Aorta (tissue), 5 donors: ENCODE data around the gene MCF2L. TPM values are rescaled to one million over a fixed set of nuclear protein-coding genes. Genes with fewer than 3 reads are reported as not detected.

ENCODE experiments used
- ATAC-seq: fragments of 200-7000 bp; cut with Tn5 transposase; one replicate; pipeline ENCODE4 v1.9.1; 2022; ENCODE audit warnings: moderate library complexity; ENCODE audit not compliant: low FRiP score
- DNase-seq, 2 donors: peaks; one replicate each; pipeline ENCODE4 v3.0.0-alpha.2; 2020
- H3K27ac ChIP-seq, 2 donors: one replicate each; pipeline ENCODE4 v1.5.1; 2013; ENCODE audit warnings: low read length in 2 of 2, mild to moderate bottlenecking in 2 of 2, moderate library complexity in 2 of 2, control low read depth in 1 of 2, inconsistent platforms in 1 of 2, low read depth in 1 of 2
- H3K27me3 ChIP-seq, 2 donors: one replicate each; pipeline ENCODE4 v1.6.1; 2013; ENCODE audit warnings: control low read depth in 1 of 2, low read length in 1 of 2, mild to moderate bottlenecking in 1 of 2, moderate library complexity in 1 of 2; ENCODE audit not compliant: insufficient read depth in 2 of 2, control insufficient read depth in 1 of 2
- H3K36me3 ChIP-seq, 2 donors: one replicate each; pipeline ENCODE4 v1.6.1; 2013; ENCODE audit warnings: control low read depth in 1 of 2, low read length in 1 of 2, mild to moderate bottlenecking in 1 of 2; ENCODE audit not compliant: insufficient read depth in 2 of 2, control insufficient read depth in 1 of 2
- H3K4me1 ChIP-seq, 2 donors: one replicate each; pipeline ENCODE4 v1.6.1; 2013; ENCODE audit warnings: low read length in 2 of 2, control low read depth in 1 of 2, mild to moderate bottlenecking in 1 of 2, moderate library complexity in 1 of 2; ENCODE audit not compliant: insufficient read depth in 2 of 2, control insufficient read depth in 1 of 2
- H3K4me3 ChIP-seq, 2 donors: one replicate each; pipeline ENCODE4 v1.5.1; 2013; ENCODE audit warnings: low read length in 2 of 2, control low read depth in 1 of 2, mild to moderate bottlenecking in 1 of 2
- H3K9me3 ChIP-seq: one replicate; pipeline ENCODE4 v1.6.1; 2013; ENCODE audit warnings: mild to moderate bottlenecking, low read length; ENCODE audit not compliant: control insufficient read depth
- WGBS, 2 donors: extraction: QIAGEN DNeasy Blood & Tissue Kit; methylation state at CpG; one replicate each; pipeline ENCODE4 v1.1.7; 2013; 5-methylcytosine and 5-hydroxymethylcytosine counted together
- intact Hi-C, 2 donors: fragments of 100-400 bp; cut with DNase I; formaldehyde crosslinking; loops; one replicate each; pipeline versions ENCODE4 v1.14.2 to v1.15.0; 2022
- polyA plus RNA-seq, 2 donors: library from polyadenylated mRNA; stranded (reverse); fragments of 200-250 nt; gene quantifications; one replicate each; pipeline ENCODE4 v1.2.3, GENCODE V29; 2013
- total RNA-seq, 2 donors: library from RNA; stranded (reverse); fragmentation: NEBNext Ultra II Directional; extraction: Animal tissue kit (Norgen Biotek cat#: 25700); gene quantifications; one replicate each; pipeline ENCODE4 v1.2.1, GENCODE V29; 2021
- donor health status: healthy with polysubstance abuse.
- donor health status: Bipolar disorder and iron deficiency.
- donor health status: DM: no; HTN: no; CAD: no.
- donor health status: DM: no; HTN: no; CAD: no.
- donor health status: DM: yes; HTN: yes; CAD: no.

MCF2L gene
- total and polyA plus RNA-seq, 4 donors = 3.2 to 73.3 (median 27.6) TPM

DNA sequence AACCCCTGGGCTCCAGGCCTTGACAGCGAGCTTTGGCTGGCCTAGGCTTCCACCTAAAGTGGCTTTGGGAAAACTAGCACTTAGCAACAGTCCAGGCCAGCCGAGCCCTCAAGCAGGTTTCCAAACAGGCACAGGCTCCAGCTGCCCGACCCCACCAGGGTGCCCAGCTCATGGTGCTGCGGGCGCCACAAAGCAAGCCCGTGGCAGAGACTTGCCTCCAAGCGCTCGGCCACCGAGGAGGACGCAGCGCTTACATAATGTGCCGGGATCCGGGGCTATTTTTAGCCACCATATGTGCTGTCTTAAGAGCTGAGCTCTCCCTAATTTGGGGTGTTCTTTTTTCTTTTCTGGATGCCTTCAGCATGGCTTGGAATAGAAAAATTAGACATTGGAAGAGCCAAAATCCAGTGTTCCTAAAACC lies 80.5 kb downstream of the MCF2L start:
- intact Hi-C loops = loop anchor here in 1 of 2 donors (5.0 kb wide), 1 partner anchor 103 kb away; no protein-coding TSS in a partner anchor
- Histone ChIP-seq H3K27ac (no peak overlapping the region), H3K4me1 (no peaks in the 10 kb centered on the region), H3K36me3 (no peaks in the 10 kb centered on the region), H3K9me3 (no peaks in the 10 kb centered on the region), H3K27me3 (no peaks in the 10 kb centered on the region), H3K4me3 (no peak overlapping the region)
- DNase-seq (peak; percentile 49 to 77), ATAC-seq (peak; percentile 54)
- WGBS, 2 donors = 2 to 8% methylated on average over 13 of the region's 13 CpGs

DNA sequence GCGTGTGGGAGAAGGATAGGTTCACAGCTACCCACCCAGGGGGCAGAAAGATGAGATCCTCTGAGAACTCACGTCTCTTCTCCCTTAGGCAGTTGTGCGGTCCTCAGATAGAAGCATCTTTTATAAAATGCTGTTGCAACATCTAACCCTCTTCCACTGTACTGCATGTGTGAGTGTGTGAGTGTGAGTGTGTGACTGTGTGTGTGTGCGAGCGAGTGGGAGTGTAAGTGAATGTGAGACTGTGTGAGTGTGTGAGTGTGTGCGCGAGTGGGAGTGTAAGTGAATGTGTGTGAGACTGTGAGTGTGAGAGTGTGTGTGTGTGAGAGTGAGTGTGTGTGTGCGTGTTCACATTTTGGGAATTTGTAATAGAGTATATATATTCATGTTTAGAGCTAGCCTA lies 81.0 kb downstream of the MCF2L start:
- 13 to 19% methylated on average over 8 of the region's 8 CpGs for WGBS, 2 donors
- Histone ChIP-seq H3K4me3 (no peak overlapping the region), H3K27ac (no peak overlapping the region)

GRCh38 chr13:113050734-113051431 lies 81.9 kb downstream of the MCF2L start:
- H3K4me3 ChIP-seq = no peak overlapping the region
- intact Hi-C loops = no loop called here
- H3K27me3 ChIP-seq = no peaks in the 10 kb centered on the region

More for the DNA sequence above, 81.0 kb downstream of the MCF2L start:
- Histone ChIP-seq H3K36me3 (no peaks in the 10 kb centered on the region), H3K4me1 (no peaks in the 10 kb centered on the region), H3K27me3 (no peaks in the 10 kb centered on the region), H3K9me3 (no peaks in the 10 kb centered on the region)
- intact Hi-C loops = loop anchor here in 1 of 2 donors (5.0 kb wide), 1 partner anchor 102 kb away; no protein-coding TSS in a partner anchor
- no peak for ATAC-seq
- peak in 1 of 2 donors; percentile 22 for DNase-seq

GRCh38 chr13:113051641-113052040 lies 82.6 kb downstream of the MCF2L start:
- Histone ChIP-seq H3K9me3 (no peaks in the 10 kb centered on the region), H3K36me3 (no peaks in the 10 kb centered on the region), H3K4me3 (no peak overlapping the region), H3K4me1 (no peaks in the 10 kb centered on the region), H3K27ac (no peak overlapping the region), H3K27me3 (no peaks in the 10 kb centered on the region)
- WGBS, 2 donors = 92 to 93% methylated on average over 14 of the region's 14 CpGs
- ATAC-seq = no peak
- intact Hi-C loops = no loop called here
- DNase-seq = peak; percentile 13 to 58

More at GRCh38 chr13:113050734-113051431, 81.9 kb downstream of the MCF2L start:
- Histone ChIP-seq H3K36me3 (no peaks in the 10 kb centered on the region), H3K4me1 (no peaks in the 10 kb centered on the region), H3K27ac (no peak overlapping the region), H3K9me3 (no peaks in the 10 kb centered on the region)
- WGBS, 2 donors = 8 to 17% methylated on average over 36 to 47 of the region's 48 CpGs
- peak; percentile 45 to 74 for DNase-seq
- no peak for ATAC-seq

- no peaks in the 10 kb centered on the region for H3K27me3 ChIP-seq
- no peaks in the 10 kb centered on the region for H3K36me3 ChIP-seq
- no peak overlapping the region for H3K27ac ChIP-seq
- H3K9me3 ChIP-seq = no peaks in the 10 kb centered on the region
- H3K4me1 ChIP-seq = no peaks in the 10 kb centered on the region
- no peak overlapping the region for H3K4me3 ChIP-seq
- WGBS, 2 donors = 81 to 84% methylated on average over 16 of the region's 16 CpGs
- ATAC-seq (no peak), DNase-seq (peak; percentile 36 to 38)
- intact Hi-C loops = no loop called here
Observed at GRCh38 chr13:113052206-113052605, 83.2 kb downstream of the MCF2L start.

DNA sequence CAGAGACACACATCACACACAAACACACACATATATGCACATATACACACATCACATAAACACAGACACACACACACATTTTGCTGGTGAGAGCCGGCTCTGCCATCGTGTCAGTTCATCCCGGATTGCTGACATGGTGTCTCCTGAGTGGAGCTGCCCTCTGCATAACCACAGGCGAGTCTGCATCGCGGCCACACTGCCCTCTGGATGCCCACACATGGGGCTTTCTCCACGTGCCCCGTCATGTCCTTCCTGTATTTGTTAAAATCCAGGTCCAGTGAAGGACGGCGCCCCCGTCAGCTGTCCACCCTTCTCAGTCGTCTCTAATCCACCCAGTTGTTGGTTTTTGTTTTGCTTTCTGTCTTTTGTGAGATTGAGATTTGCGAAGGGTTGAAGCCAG lies 84.0 kb downstream of the MCF2L start:
- WGBS, 2 donors = 89 to 91% methylated on average over 13 of the region's 13 CpGs
- Histone ChIP-seq H3K9me3 (no peaks in the 10 kb centered on the region), H3K4me1 (no peaks in the 10 kb centered on the region), H3K27me3 (no peaks in the 10 kb centered on the region), H3K27ac (no peak overlapping the region), H3K4me3 (no peak overlapping the region), H3K36me3 (no peaks in the 10 kb centered on the region)
- DNase-seq (peak; percentile 38), ATAC-seq (no peak)
- intact Hi-C loops = no loop called here

- 89 to 93% methylated on average over 14 of the region's 14 CpGs for WGBS, 2 donors
- no peaks in the 10 kb centered on the region for H3K9me3 ChIP-seq
- no peaks in the 10 kb centered on the region for H3K36me3 ChIP-seq
- H3K4me3 ChIP-seq = no peak overlapping the region
- H3K4me1 ChIP-seq = no peaks in the 10 kb centered on the region
- ATAC-seq = no peak
- intact Hi-C loops = no loop called here
- DNase-seq = peak; percentile 25 to 51
- H3K27ac ChIP-seq = no peak overlapping the region
- H3K27me3 ChIP-seq = no peaks in the 10 kb centered on the region
Observed at GRCh38 chr13:113053376-113053775, 84.4 kb downstream of the MCF2L start.

- DNase-seq (peak; percentile 20 to 62), ATAC-seq (no peak)
- 79 to 85% methylated on average over 31 of the region's 31 CpGs for WGBS, 2 donors
- Histone ChIP-seq H3K27ac (no peak overlapping the region), H3K4me3 (no peak overlapping the region), H3K27me3 (no peaks in the 10 kb centered on the region), H3K9me3 (no peaks in the 10 kb centered on the region), H3K4me1 (no peaks in the 10 kb centered on the region), H3K36me3 (no peaks in the 10 kb centered on the region)
- intact Hi-C loops = no loop called here
Observed at GRCh38 chr13:113053801-113054604, 85.0 kb downstream of the MCF2L start.
